Retinal pigment epithelial cell (primary cell): ENCODE results near the gene SEZ6L.

Source experiments
- DNase-seq: peaks from one replicate; pipeline ENCODE4 v3.0.0-alpha.2; 2010; ENCODE audit warnings: low read depth
- H3K4me3 ChIP-seq: 2 replicates; pipeline ENCODE4 v1.5.1; 2011; ENCODE audit warnings: mild to moderate bottlenecking, low read length, control low read depth, moderate library complexity
- CTCF ChIP-seq: conservative IDR thresholded peaks from 2 replicates; pipeline ENCODE4 v1.5.1; 2011; ENCODE audit warnings: low read depth, low read length, control low read depth, inconsistent platforms

SEZ6L gene

GRCh38 chr22:26215736-26216135 lies 46.5 kb downstream of the SEZ6L start:
- no peak for DNase-seq
- H3K4me3 ChIP-seq: no peak overlapping the region
- no peak for TF ChIP-seq CTCF

- no peak for TF ChIP-seq CTCF
- no peak overlapping the region for H3K4me3 ChIP-seq
- no peak for DNase-seq
Measured at GRCh38 chr22:26225207-26225606, 55.9 kb downstream of the SEZ6L start.

- no peak for DNase-seq
- no peak for TF ChIP-seq CTCF
- no peak overlapping the region for H3K4me3 ChIP-seq
Measured at GRCh38 chr22:26226538-26227297, 57.5 kb downstream of the SEZ6L start.

- no peak for TF ChIP-seq CTCF
- DNase-seq: no peak
- no peak overlapping the region for H3K4me3 ChIP-seq
Measured at GRCh38 chr22:26229910-26230309, 60.6 kb downstream of the SEZ6L start.

- TF ChIP-seq CTCF: no peak
- no peak for DNase-seq
- H3K4me3 ChIP-seq: no peak overlapping the region
Measured at GRCh38 chr22:26234296-26234695, 65.0 kb downstream of the SEZ6L start.

- DNase-seq: no peak
- no peak for TF ChIP-seq CTCF
- H3K4me3 ChIP-seq: no peak overlapping the region
Measured at GRCh38 chr22:26235792-26236487, 66.7 kb downstream of the SEZ6L start.

GRCh38 chr22:26236991-26237390 lies 67.7 kb downstream of the SEZ6L start:
- no peak for DNase-seq
- no peak overlapping the region for H3K4me3 ChIP-seq
- TF ChIP-seq CTCF: no peak
